ENCODE measurements around the gene SLC12A2. TPM values are rescaled to one million over a fixed set of nuclear protein-coding genes. Genes with fewer than 3 reads are reported as not detected.

Gene SLC12A2
- total RNA-seq, 4 donors from 2014 or later: 21.9 to 78.6 (median 22.2) TPM

DNA sequence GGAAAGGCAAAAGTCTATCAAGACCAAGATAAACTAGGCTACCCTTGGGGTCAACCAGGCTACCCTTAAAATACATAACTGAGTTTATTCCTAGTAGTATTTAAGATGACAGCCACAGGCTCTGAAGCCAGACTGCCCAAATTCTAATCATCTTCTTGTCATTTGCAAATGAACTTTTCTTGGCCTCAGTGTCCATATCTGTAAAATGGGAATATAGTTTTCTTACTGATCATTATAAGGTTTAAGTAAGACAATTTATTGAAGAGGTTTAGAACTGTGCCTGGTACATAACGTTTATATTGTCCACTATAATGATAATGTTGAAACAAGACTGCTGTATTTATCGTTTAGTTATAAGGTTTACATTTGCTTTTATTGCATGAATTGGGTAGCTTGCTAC lies 112.5 kb downstream of the SLC12A2 start:
- intact Hi-C loops (cut with DNase I; ENCODE audit: low total_unique reads): no loop called here
- Histone ChIP-seq H3K4me1 (no peaks in the 10 kb centered on the region), H3K36me3 (no peaks in the 10 kb centered on the region), H3K27me3 (no peaks in the 10 kb centered on the region), H3K9me3 (no peaks in the 10 kb centered on the region), H3K27ac (no peak overlapping the region), H3K4me3 (no peak overlapping the region)
- no peak for DNase-seq
- TF ChIP-seq POLR2A (IDR thresholded peaks at IDR 0.05): no peak
- TF ChIP-seq, protein P1, sequence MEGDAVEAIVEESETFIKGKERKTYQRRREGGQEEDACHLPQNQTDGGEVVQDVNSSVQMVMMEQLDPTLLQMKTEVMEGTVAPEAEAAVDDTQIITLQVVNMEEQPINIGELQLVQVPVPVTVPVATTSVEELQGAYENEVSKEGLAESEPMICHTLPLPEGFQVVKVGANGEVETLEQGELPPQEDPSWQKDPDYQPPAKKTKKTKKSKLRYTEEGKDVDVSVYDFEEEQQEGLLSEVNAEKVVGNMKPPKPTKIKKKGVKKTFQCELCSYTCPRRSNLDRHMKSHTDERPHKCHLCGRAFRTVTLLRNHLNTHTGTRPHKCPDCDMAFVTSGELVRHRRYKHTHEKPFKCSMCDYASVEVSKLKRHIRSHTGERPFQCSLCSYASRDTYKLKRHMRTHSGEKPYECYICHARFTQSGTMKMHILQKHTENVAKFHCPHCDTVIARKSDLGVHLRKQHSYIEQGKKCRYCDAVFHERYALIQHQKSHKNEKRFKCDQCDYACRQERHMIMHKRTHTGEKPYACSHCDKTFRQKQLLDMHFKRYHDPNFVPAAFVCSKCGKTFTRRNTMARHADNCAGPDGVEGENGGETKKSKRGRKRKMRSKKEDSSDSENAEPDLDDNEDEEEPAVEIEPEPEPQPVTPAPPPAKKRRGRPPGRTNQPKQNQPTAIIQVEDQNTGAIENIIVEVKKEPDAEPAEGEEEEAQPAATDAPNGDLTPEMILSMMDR (IDR thresholded peaks at IDR 0.05): no peak

DNA sequence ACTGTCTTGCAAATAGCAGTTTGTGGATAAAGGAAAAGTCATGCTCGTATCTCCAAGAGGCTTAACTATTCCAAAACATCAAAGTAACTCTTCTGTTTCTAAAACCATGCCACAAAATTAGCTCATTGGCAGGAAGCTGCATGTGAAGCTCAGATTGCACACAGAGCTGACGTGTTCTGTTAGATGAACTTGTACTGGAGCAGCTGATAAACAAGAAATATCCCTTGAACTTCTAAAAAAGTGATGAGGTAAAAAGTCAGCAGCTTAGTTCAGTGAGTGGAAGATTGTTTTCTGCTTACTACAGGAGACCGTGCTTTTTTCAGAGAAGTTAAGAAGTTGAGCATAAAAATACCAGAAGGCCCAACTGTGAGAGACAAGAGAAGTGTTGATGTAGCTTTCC lies 113.2 kb downstream of the SLC12A2 start:
- TF ChIP-seq, protein P1 (IDR thresholded peaks at IDR 0.05): no peak
- no peak for TF ChIP-seq POLR2A (IDR thresholded peaks at IDR 0.05)
- no peaks in the 10 kb centered on the region for H3K27me3 ChIP-seq
- no peak overlapping the region for H3K27ac ChIP-seq
- H3K36me3 ChIP-seq: no peaks in the 10 kb centered on the region
- H3K9me3 ChIP-seq: no peaks in the 10 kb centered on the region
- DNase-seq: no peak
- no peak overlapping the region for H3K4me3 ChIP-seq
- intact Hi-C loops (cut with DNase I; ENCODE audit: low total_unique reads): no loop called here
- H3K4me1 ChIP-seq: no peaks in the 10 kb centered on the region

DNA sequence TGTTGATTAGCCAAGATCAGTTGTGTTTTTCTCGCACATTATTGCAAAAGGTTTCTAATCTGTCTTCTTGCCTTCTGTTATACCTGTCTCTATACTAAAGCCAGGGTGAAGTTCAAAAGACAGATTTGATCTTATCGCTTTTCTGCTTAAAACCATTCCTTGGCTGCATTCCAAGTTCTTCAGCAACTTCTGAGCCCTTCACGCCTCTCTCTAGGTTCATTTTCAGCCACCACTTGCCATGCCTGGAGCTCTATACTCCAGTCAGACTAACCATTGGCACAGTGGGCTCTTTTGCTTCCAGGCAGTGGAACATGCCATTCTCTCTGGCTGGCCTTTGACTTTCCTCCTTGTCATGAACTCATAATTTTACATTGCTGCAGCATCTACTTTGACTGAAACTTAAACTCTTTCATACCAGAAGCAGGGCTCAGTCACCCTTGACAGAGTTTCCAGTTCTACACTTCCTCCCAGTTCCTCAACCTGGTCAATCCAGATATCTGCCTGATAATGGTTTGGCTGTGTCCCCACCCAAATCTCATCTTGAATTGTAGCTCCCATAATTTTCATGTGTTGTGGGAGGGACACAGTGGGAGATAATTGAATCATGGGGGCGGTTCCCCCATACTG lies 114.4 kb downstream of the SLC12A2 start:
- no peaks in the 10 kb centered on the region for H3K4me1 ChIP-seq
- no peak overlapping the region for H3K27ac ChIP-seq
- DNase-seq: no peak
- TF ChIP-seq POLR2A (IDR thresholded peaks at IDR 0.05): no peak
- TF ChIP-seq, protein P1 (IDR thresholded peaks at IDR 0.05): no peak
- H3K27me3 ChIP-seq: no peaks in the 10 kb centered on the region
- no peaks in the 10 kb centered on the region for H3K36me3 ChIP-seq
- no peaks in the 10 kb centered on the region for H3K9me3 ChIP-seq
- intact Hi-C loops (cut with DNase I; ENCODE audit: low total_unique reads): no loop called here
- H3K4me3 ChIP-seq: no peak overlapping the region

DNA sequence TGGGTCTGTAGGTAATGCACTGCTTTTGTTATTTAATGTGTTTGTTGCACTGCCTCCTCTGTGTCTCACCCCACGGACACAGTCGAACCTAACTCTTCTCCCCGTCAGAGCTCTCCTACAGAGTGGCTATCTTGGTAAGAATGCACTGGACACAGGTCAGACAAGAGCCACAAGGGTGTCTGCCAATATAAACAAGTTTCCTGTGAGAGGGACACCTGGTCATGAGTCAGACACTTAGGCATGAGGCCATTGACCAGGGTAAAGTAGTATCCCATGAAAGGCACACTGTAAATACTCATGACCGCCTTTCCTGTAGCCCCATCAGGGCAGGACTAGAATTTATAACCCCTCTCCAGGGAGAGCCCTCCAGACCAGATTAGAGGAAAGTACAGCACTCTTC lies 115.5 kb downstream of the SLC12A2 start:
- Histone ChIP-seq H3K36me3 (no peaks in the 10 kb centered on the region), H3K9me3 (no peaks in the 10 kb centered on the region), H3K4me3 (no peak overlapping the region), H3K27me3 (no peaks in the 10 kb centered on the region), H3K27ac (no peak overlapping the region), H3K4me1 (no peaks in the 10 kb centered on the region)
- intact Hi-C loops (cut with DNase I; ENCODE audit: low total_unique reads): no loop called here
- TF ChIP-seq POLR2A (IDR thresholded peaks at IDR 0.05): no peak
- TF ChIP-seq, protein P1 (IDR thresholded peaks at IDR 0.05): no peak
- DNase-seq: no peak

DNA sequence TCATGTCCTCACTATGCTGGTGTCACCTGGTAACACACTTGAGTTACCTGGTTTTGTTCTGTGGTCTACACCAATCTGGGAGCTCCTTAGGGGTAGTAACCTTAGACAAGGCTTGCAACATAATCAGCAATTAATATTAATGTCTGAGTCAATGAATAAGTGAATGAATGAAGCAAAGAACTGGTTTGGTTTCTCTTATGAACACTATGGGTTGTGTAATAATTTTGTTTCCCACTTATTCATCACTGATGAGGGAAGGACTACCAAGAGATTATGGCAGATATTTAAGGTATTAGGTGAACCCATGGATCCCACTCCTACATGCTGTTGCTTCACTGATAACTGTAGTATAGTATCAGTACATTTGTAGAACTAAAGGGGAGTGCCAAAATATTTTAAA lies 116.0 kb downstream of the SLC12A2 start:
- intact Hi-C loops (cut with DNase I; ENCODE audit: low total_unique reads): no loop called here
- no peak for TF ChIP-seq POLR2A (IDR thresholded peaks at IDR 0.05)
- TF ChIP-seq, protein P1 (IDR thresholded peaks at IDR 0.05): no peak

More for the DNA sequence above, 116.0 kb downstream of the SLC12A2 start:
- H3K27ac ChIP-seq: no peak overlapping the region
- no peak for DNase-seq
- no peaks in the 10 kb centered on the region for H3K36me3 ChIP-seq
- no peaks in the 10 kb centered on the region for H3K4me1 ChIP-seq
- H3K27me3 ChIP-seq: no peaks in the 10 kb centered on the region
- H3K4me3 ChIP-seq: no peak overlapping the region
- no peaks in the 10 kb centered on the region for H3K9me3 ChIP-seq

All from uterus (tissue), 4 donors.